ENCODE measurements around the gene DBNDD2.

The DBNDD2 gene

GRCh38 chr20:45410887-45411286, 2.8 kb downstream of the DBNDD2 start:
- H3F3A ChIP-seq (ENCODE audit: control insufficient read depth, insufficient read depth) = peaks cover 2% of the 10 kb centered on the region; the same call in 1 of the 2 replicates
- H3K27ac ChIP-seq (ENCODE audit: low read depth, low read length) = no peak overlapping the region
- no peaks in the 10 kb centered on the region for H3K36me3 ChIP-seq (ENCODE audit: control insufficient read depth, low read length)
- TF ChIP-seq EZH2phosphoT487 (IDR thresholded peaks at IDR 0.05; ENCODE audit: borderline replicate concordance, low read length) (no peak), CTCF (IDR thresholded peaks at IDR 0.05; ENCODE audit: low read depth, low read length, poor library complexity, severe bottlenecking) (no peak)
- peaks cover 8% of the 10 kb centered on the region for H3K79me2 ChIP-seq (ENCODE audit: control insufficient read depth, low read length)
- H3K9me2 ChIP-seq (replicated peaks; ENCODE audit: control insufficient read depth, low read length) = no peaks in the 10 kb centered on the region
- H3K27me3 ChIP-seq (ENCODE audit: control insufficient read depth, low read length) = peaks cover 15% of the 10 kb centered on the region
- no peak overlapping the region for H3K4me2 ChIP-seq (ENCODE audit: low read length)
- H3K4me3 ChIP-seq (ENCODE audit: low read length) = no peak overlapping the region
- H4K20me1 ChIP-seq (ENCODE audit: control insufficient read depth, insufficient read depth, low read depth, low read length) = no peaks in the 10 kb centered on the region
- H3K4me1 ChIP-seq (ENCODE audit: control insufficient read depth, low read length) = peaks cover 33% of the 10 kb centered on the region
- H3K9me3 ChIP-seq (ENCODE audit: control insufficient read depth, insufficient read depth, low read length) = no peaks in the 10 kb centered on the region

- Histone ChIP-seq H3F3A (ENCODE audit: control insufficient read depth, insufficient read depth) (peaks cover 2% of the 10 kb centered on the region; the same call in 1 of the 2 replicates), H3K27ac (ENCODE audit: low read depth, low read length) (no peak overlapping the region), H3K4me1 (ENCODE audit: control insufficient read depth, low read length) (peaks cover 27% of the 10 kb centered on the region), H3K27me3 (ENCODE audit: control insufficient read depth, low read length) (0 out of 2 replicates have a peak, but pooled peaks cover under 1% of the 10 kb centered on the region), H3K9me2 (replicated peaks; ENCODE audit: control insufficient read depth, low read length) (no peaks in the 10 kb centered on the region), H4K20me1 (ENCODE audit: control insufficient read depth, insufficient read depth, low read depth, low read length) (no peaks in the 10 kb centered on the region), H3K4me3 (ENCODE audit: low read length) (no peak overlapping the region), H3K36me3 (ENCODE audit: control insufficient read depth, low read length) (peaks cover 6% of the 10 kb centered on the region; the same call in 1 of the 2 replicates), H3K4me2 (ENCODE audit: low read length) (no peak overlapping the region), H3K9me3 (ENCODE audit: control insufficient read depth, insufficient read depth, low read length) (no peaks in the 10 kb centered on the region), H3K79me2 (ENCODE audit: control insufficient read depth, low read length) (peaks cover 26% of the 10 kb centered on the region)
- TF ChIP-seq EZH2phosphoT487 (IDR thresholded peaks at IDR 0.05; ENCODE audit: borderline replicate concordance, low read length) = no peak
- TF ChIP-seq CTCF (IDR thresholded peaks at IDR 0.05; ENCODE audit: low read depth, low read length, poor library complexity, severe bottlenecking) = no peak
These were observed 4.6 kb downstream of the DBNDD2 start for GRCh38 chr20:45412653-45413052.

GRCh38 chr20:45413479-45413878, 5.4 kb downstream of the DBNDD2 start:
- no peaks in the 10 kb centered on the region for H3K27me3 ChIP-seq (ENCODE audit: control insufficient read depth, low read length)
- H3K4me3 ChIP-seq (ENCODE audit: low read length) = no peak overlapping the region
- peaks cover 14% of the 10 kb centered on the region for H3K36me3 ChIP-seq (ENCODE audit: control insufficient read depth, low read length)
- no peaks in the 10 kb centered on the region for H3K9me3 ChIP-seq (ENCODE audit: control insufficient read depth, insufficient read depth, low read length)
- TF ChIP-seq CTCF (IDR thresholded peaks at IDR 0.05; ENCODE audit: low read depth, low read length, poor library complexity, severe bottlenecking) = no peak
- TF ChIP-seq EZH2phosphoT487 (IDR thresholded peaks at IDR 0.05; ENCODE audit: borderline replicate concordance, low read length) = no peak
- H3K79me2 ChIP-seq (ENCODE audit: control insufficient read depth, low read length) = peaks cover 34% of the 10 kb centered on the region
- peaks cover 35% of the 10 kb centered on the region for H3K4me1 ChIP-seq (ENCODE audit: control insufficient read depth, low read length)
- no peak overlapping the region for H3K27ac ChIP-seq (ENCODE audit: low read depth, low read length)
- H3K9me2 ChIP-seq (replicated peaks; ENCODE audit: control insufficient read depth, low read length) = no peaks in the 10 kb centered on the region
- no peak overlapping the region for H3K4me2 ChIP-seq (ENCODE audit: low read length)
- H3F3A ChIP-seq (ENCODE audit: control insufficient read depth, insufficient read depth) = peaks cover 2% of the 10 kb centered on the region; the same call in 1 of the 2 replicates
- H4K20me1 ChIP-seq (ENCODE audit: control insufficient read depth, insufficient read depth, low read depth, low read length) = no peaks in the 10 kb centered on the region

Data from DOHH2 (cell line).